NT2/D1 (cell line): Measurements from ENCODE around the gene NEB.
A peak's percentile ranks its signal among the peaks of the same experiment; 100 is the strongest.

Source experiments
- DNase-seq: peaks from one replicate; pipeline ENCODE4 v3.0.0-alpha.2; 2011; ENCODE audit warnings: low read depth, low spot score
- H3K27me3 ChIP-seq: 2 replicates; pipeline ENCODE4 v1.6.0; 2011; ENCODE audit warnings: mild to moderate bottlenecking; ENCODE audit not compliant: insufficient read length, insufficient read depth
- H3K36me3 ChIP-seq: 2 replicates; pipeline ENCODE4 v1.6.1; 2011; ENCODE audit warnings: mild to moderate bottlenecking, low read length, mixed read lengths; ENCODE audit not compliant: insufficient read depth, insufficient read length
- H3K4me1 ChIP-seq: 2 replicates; pipeline ENCODE4 v1.5.1; 2011; ENCODE audit not compliant: insufficient read depth, insufficient read length
- H3K4me3 ChIP-seq: 2 replicates; pipeline ENCODE4 v1.5.1; 2011; ENCODE audit warnings: low read depth; ENCODE audit not compliant: insufficient read length
- H3K9ac ChIP-seq: 2 replicates; pipeline ENCODE4 v1.6.0; 2011; ENCODE audit warnings: low read depth; ENCODE audit not compliant: insufficient read length
- H3K9me3 ChIP-seq: 2 replicates; pipeline ENCODE4 v1.5.1; 2011; ENCODE audit warnings: mild to moderate bottlenecking, low read length; ENCODE audit not compliant: insufficient read depth
- SUZ12 ChIP-seq: IDR thresholded peaks from 2 replicates; pipeline ENCODE4 v1.6.1; 2011; ENCODE audit not compliant: insufficient read length, insufficient read depth; ENCODE audit errors: extremely low read depth
- YY1 ChIP-seq: IDR thresholded peaks from 2 replicates; pipeline ENCODE4 v1.6.1; 2011; ENCODE audit not compliant: insufficient read length, insufficient read depth
- ZNF274 ChIP-seq: IDR thresholded peaks from 2 replicates; pipeline ENCODE4 v1.6.1; 2011; ENCODE audit warnings: mild to moderate bottlenecking, low read depth, low read length

Gene NEB

DNA sequence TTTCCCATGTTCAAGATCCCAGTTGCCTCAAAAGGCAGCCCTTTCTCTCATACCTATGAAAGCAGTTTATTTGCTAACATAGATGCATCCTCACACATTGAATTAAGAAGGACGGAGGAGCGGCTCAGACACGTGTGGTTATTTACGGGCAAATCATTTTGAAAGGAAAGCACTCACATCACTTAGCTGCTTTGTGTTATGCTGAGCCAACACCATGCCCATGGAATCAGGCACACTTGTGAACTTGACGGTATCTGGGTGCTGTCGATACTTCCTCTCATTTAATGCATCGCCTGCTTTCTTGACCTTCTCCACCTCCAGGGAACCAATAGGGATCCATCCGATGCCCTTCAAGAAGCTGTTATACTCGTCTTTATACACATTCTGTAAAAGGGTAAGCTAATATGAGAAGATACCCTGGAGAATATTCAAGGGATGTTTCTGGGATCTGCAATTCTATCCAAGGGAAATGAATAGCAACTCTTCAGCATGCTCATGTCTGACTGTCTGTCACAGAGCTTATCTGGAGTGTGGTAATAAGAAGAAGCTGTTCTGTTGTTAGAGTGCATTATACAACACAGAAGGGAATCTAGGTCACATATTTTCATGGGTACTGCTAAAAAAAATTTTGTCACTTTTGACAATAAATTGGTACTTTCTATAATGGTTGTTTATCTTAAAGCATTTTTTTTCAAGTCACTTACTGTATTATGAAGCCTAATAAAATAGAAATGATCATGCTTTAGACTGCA, 63.3 kb downstream of the NEB start:
- no peaks in the 10 kb centered on the region for H3K36me3 ChIP-seq
- no peaks in the 10 kb centered on the region for H3K9me3 ChIP-seq
- H3K9ac ChIP-seq, result no peak overlapping the region
- H3K4me1 ChIP-seq, result no peaks in the 10 kb centered on the region
- H3K27me3 ChIP-seq, result no peaks in the 10 kb centered on the region
- no peak for DNase-seq
- no peak overlapping the region for H3K4me3 ChIP-seq
- TF ChIP-seq ZNF274 (no peak), YY1 (no peak), SUZ12 (no peak)

DNA sequence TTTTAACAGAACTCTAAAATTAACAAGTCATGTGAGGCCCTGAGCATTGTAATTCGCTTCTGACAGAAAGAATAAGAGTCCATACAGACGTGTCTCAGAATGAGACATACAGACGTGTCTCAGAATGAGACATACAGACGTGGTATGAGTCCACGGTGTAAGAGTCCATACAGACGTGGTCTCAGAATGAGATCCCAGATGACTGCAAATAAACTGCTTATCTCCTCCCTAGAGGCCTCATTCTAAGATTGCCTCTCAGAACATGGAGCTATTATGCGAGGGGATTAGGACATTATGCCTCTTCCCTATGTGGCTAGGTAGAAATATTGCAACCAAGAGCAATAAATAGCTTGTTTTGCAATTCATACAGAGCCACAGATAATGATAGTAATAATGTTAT, 63.9 kb downstream of the NEB start:
- no peak overlapping the region for H3K9ac ChIP-seq
- no peaks in the 10 kb centered on the region for H3K4me1 ChIP-seq
- no peaks in the 10 kb centered on the region for H3K36me3 ChIP-seq
- no peaks in the 10 kb centered on the region for H3K27me3 ChIP-seq
- no peak for DNase-seq
- no peak overlapping the region for H3K4me3 ChIP-seq
- H3K9me3 ChIP-seq, result no peaks in the 10 kb centered on the region
- TF ChIP-seq ZNF274 (no peak), SUZ12 (no peak), YY1 (no peak)

DNA sequence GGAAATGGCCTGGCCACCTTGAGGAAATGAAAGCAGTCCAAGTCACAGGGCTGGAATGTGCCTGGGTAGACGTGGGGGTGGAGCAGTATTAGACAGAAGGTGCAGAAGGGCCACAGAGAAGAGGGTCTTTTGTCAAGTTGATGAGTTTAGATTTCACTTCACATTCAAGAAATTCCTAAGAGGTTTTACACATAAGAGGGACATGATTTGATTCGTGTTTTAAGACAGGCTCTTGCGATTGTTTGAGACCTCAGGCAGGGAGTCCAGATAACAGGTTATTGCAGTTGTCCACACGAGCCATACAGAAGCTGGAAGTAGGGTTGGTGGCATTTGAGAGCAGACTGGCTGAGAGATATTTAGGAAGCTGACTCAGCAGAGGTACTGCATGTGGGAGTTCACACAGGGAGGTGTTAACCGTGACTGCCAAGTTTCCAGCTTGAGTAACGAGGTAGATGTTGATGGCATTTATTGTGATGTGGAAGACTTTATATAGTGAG, 64.6 kb downstream of the NEB start:
- no peak for TF ChIP-seq YY1
- TF ChIP-seq ZNF274, result no peak
- TF ChIP-seq SUZ12, result no peak
- Histone ChIP-seq H3K27me3 (no peaks in the 10 kb centered on the region), H3K4me1 (no peaks in the 10 kb centered on the region), H3K4me3 (no peak overlapping the region), H3K9me3 (no peaks in the 10 kb centered on the region), H3K9ac (no peak overlapping the region), H3K36me3 (no peaks in the 10 kb centered on the region)
- DNase-seq, result peak; percentile 28

DNA sequence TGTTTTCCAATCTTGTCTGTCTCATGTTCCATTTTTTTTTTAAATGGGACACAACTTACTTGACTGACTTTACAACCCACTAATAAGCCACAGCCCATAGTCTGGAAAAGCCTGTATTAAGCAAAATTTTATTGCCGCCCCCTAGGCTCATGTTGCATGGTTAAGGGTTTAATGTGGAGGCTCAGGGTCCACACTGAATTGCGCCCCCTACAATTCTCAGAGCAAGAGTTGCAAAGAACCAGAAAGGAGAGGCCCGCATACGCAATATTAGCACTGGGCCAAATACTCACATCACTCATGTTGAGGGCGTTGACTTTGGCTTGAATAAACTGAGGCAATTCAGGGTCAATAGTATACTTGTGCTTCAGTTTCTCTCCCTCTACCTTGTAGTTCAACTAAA, 65.5 kb downstream of the NEB start:
- H3K27me3 ChIP-seq, result no peaks in the 10 kb centered on the region
- no peaks in the 10 kb centered on the region for H3K4me1 ChIP-seq
- no peaks in the 10 kb centered on the region for H3K9me3 ChIP-seq
- TF ChIP-seq YY1, result no peak
- TF ChIP-seq SUZ12, result no peak
- no peak for TF ChIP-seq ZNF274
- H3K9ac ChIP-seq, result no peak overlapping the region
- no peak for DNase-seq
- no peaks in the 10 kb centered on the region for H3K36me3 ChIP-seq
- H3K4me3 ChIP-seq, result no peak overlapping the region

DNA sequence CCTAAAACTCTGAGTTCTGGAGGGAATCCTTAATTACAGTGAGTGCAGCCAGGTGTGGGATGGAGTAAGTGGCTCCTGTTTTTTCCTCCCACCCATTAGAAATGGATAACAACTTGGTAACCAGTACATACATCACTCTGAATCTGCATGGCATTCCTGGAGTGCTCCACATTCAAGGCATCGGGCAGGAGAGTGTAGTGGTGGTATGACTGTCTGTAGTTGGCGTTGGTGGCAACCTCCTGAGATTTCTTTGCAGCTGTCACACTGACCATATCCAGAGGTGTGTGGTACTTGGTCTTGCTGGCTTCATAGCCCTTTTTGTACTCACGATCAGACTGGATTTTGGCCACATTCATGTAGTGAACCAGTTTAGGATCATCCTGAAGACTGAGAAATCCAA, 68.3 kb downstream of the NEB start:
- Histone ChIP-seq H3K9ac (no peak overlapping the region), H3K4me3 (no peak overlapping the region), H3K27me3 (no peaks in the 10 kb centered on the region), H3K36me3 (no peaks in the 10 kb centered on the region), H3K4me1 (no peaks in the 10 kb centered on the region), H3K9me3 (no peaks in the 10 kb centered on the region)
- no peak for DNase-seq
- no peak for TF ChIP-seq ZNF274
- TF ChIP-seq YY1, result no peak
- no peak for TF ChIP-seq SUZ12

DNA sequence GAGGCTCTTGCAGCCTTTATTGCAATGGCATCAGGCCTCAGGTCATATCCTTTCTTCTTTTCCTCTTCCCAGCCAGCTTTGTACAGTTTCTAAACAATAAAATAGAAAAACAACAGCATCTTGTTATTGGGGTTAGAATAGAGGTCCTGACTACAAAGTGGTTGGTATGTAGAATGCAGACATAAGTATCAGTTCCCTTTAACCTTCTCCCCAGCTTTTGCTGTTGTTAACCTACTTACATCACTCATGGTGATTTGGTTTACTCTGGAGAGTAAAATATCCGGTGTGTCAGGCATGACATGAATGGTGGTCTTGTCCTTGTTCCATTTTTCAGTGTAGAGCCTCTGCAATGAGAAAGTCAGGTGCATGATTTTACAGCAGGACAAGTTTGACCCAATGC, 69.8 kb downstream of the NEB start:
- TF ChIP-seq YY1 (no peak), ZNF274 (no peak), SUZ12 (no peak)
- no peaks in the 10 kb centered on the region for H3K9me3 ChIP-seq
- no peaks in the 10 kb centered on the region for H3K36me3 ChIP-seq
- H3K4me3 ChIP-seq, result no peak overlapping the region
- no peak overlapping the region for H3K9ac ChIP-seq
- H3K4me1 ChIP-seq, result no peaks in the 10 kb centered on the region
- no peaks in the 10 kb centered on the region for H3K27me3 ChIP-seq
- no peak for DNase-seq

DNA sequence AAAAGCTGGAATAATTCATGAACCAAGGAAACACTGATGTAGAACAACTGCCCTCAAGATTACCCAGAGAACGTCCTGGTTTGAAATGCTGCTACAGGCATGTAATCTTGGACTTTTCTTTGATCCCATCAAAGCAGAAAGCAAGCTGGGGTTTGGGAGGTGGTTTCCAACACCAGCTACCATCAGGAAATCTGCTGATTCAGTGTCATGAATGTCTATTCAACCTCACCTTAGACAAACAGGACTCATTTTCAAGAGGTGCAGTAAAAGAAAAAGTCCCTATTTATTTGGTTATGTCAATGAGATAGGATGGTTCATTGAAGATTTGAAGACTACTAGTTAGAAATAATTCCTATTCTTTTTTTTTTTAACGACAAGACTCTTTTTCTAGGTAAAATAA, 72.7 kb downstream of the NEB start:
- no peak for DNase-seq
- H3K9me3 ChIP-seq, result no peaks in the 10 kb centered on the region
- H3K4me3 ChIP-seq, result no peak overlapping the region
- no peaks in the 10 kb centered on the region for H3K27me3 ChIP-seq
- no peaks in the 10 kb centered on the region for H3K4me1 ChIP-seq
- TF ChIP-seq ZNF274 (no peak), YY1 (no peak), SUZ12 (no peak)
- H3K9ac ChIP-seq, result no peak overlapping the region
- no peaks in the 10 kb centered on the region for H3K36me3 ChIP-seq

DNA sequence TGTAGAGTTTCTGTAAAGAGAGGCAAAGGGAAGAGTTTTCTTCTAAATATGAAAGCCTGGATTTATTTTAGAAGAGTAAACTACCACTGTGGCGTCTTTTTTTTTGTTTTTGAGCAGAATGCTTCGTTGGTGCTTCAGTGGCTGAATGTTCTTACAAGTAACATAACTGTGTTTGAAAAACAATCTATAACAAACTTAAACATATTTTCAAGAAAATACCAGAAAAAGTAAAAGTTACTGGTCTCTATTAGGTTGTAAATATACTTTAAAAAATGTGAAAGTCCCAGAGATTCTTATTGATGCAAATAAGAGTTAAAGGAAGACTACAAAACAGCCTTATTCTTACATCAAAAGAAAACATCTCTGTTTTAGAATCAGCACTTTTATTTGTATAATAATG, 76.2 kb downstream of the NEB start:
- no peaks in the 10 kb centered on the region for H3K27me3 ChIP-seq
- H3K36me3 ChIP-seq, result no peaks in the 10 kb centered on the region
- no peaks in the 10 kb centered on the region for H3K9me3 ChIP-seq
- TF ChIP-seq SUZ12 (no peak), ZNF274 (no peak), YY1 (no peak)
- H3K9ac ChIP-seq, result no peak overlapping the region
- no peaks in the 10 kb centered on the region for H3K4me1 ChIP-seq
- H3K4me3 ChIP-seq, result no peak overlapping the region
- no peak for DNase-seq
